ENCODE measurements around the gene SHROOM4.

The SHROOM4 gene

GRCh38 chrX:50614460-50614859 lies 199.5 kb downstream of the SHROOM4 start:
- DNase-seq: no peak

GRCh38 chrX:50613846-50614245 lies 200.1 kb downstream of the SHROOM4 start:
- peak; percentile 1 for DNase-seq

GRCh38 chrX:50609796-50610195 lies 204.2 kb downstream of the SHROOM4 start:
- peak; percentile 4 for DNase-seq

GRCh38 chrX:50606300-50606950 lies 207.6 kb downstream of the SHROOM4 start:
- DNase-seq: no peak

GRCh38 chrX:50596056-50596455 lies 217.9 kb downstream of the SHROOM4 start:
- DNase-seq: no peak

- DNase-seq: no peak
These were observed 219.2 kb downstream of the SHROOM4 start for GRCh38 chrX:50594788-50595187.

GRCh38 chrX:50586980-50587379 lies 227.0 kb downstream of the SHROOM4 start:
- DNase-seq: no peak

GRCh38 chrX:50586407-50586806 lies 227.6 kb downstream of the SHROOM4 start:
- no peak for DNase-seq

GRCh38 chrX:50581405-50581804 lies 232.6 kb downstream of the SHROOM4 start:
- no peak for DNase-seq

- DNase-seq: peak; percentile 77
These were observed 234.0 kb downstream of the SHROOM4 start for GRCh38 chrX:50579955-50580354.

GRCh38 chrX:50577326-50577725 lies 236.7 kb downstream of the SHROOM4 start:
- no peak for DNase-seq

- DNase-seq: no peak
These were observed 246.4 kb downstream of the SHROOM4 start for GRCh38 chrX:50567636-50568035.

- DNase-seq: no peak
These were observed 248.3 kb downstream of the SHROOM4 start for GRCh38 chrX:50565718-50566117.

Measured in hematopoietic multipotent progenitor cell treated with erythropoietin and hydrocortisone succinate and interleukin-3 and kit ligand, for 4 days (in vitro differentiated cells).